Endothelial cell of umbilical vein (primary cell): ENCODE measurements around the gene SCG3. TPM values are rescaled to one million over a fixed set of nuclear protein-coding genes. Genes with fewer than 3 reads are reported as not detected.

Source experiments
- BruUV-seq: library from RNA; stranded (reverse); fragments of 400-500 nt; replicated peaks from 2 replicates; lab custom pipeline; 2021; lab: Mats Ljungman, UMichigan
- CTCF ChIA-PET: fragments of 300-600, 350-600 bp; sonication (Branson Sonifier 250); formaldehyde crosslinking; loops from one replicate; lab custom pipeline; 2021; ENCODE audit warnings: antibody characterized with exemption, inconsistent platforms; lab: Charles Lee
- POLR2A ChIA-PET: fragments of 300-600, 350-600 bp; sonication (Branson Sonifier 250); formaldehyde crosslinking; loops from one replicate; lab custom pipeline; 2021; ENCODE audit warnings: antibody characterized with exemption, inconsistent platforms; lab: Charles Lee
- DNase-seq: peaks from one replicate; pipeline ENCODE4 v3.0.0-alpha.2; 2011; ENCODE audit warnings: low read depth, low spot score
- FAIRE-seq: peaks from 2 replicates; lab custom pipeline; 2011; peaks lifted over from hg19 to GRCh38; lab: Jason Lieb, UNC
- H2AFZ ChIP-seq: 2 replicates; pipeline ENCODE4 v1.6.0; 2012; ENCODE audit warnings: low read depth, low read length, control low read depth, inconsistent platforms
- H3K27ac ChIP-seq: 2 replicates; pipeline ENCODE4 v1.5.1; 2011; ENCODE audit warnings: low read depth, mild to moderate bottlenecking, control low read depth, low read length, moderate library complexity; ENCODE audit not compliant: insufficient read depth
- H3K27me3 ChIP-seq, 2 experiments: 2 replicates each; pipeline versions ENCODE4 v1.6.0 to v1.6.1; 2011; ENCODE audit warnings: low read length in 2 of 2, mixed read lengths in 1 of 2; ENCODE audit not compliant: control insufficient read depth in 2 of 2, insufficient read depth in 2 of 2
- H3K36me3 ChIP-seq, 2 experiments: 2 replicates in 1 of 2; 3 replicates in 1 of 2; pipeline ENCODE4 v1.5.1; 2011; ENCODE audit warnings: low read length in 2 of 2, mild to moderate bottlenecking in 1 of 2, moderate library complexity in 1 of 2; ENCODE audit not compliant: control insufficient read depth in 2 of 2, insufficient read depth in 2 of 2; ENCODE audit errors: extremely low read depth in 1 of 2
- H3K4me1 ChIP-seq: 3 replicates; pipeline ENCODE4 v1.5.1; 2011; ENCODE audit warnings: mild to moderate bottlenecking, low read length; ENCODE audit not compliant: control insufficient read depth, insufficient read depth; ENCODE audit errors: extremely low read depth
- H3K4me2 ChIP-seq: 2 replicates; pipeline ENCODE4 v1.6.1; 2011; ENCODE audit warnings: low read length, control low read depth, mixed read lengths; ENCODE audit not compliant: insufficient read depth
- H3K4me3 ChIP-seq, 3 experiments: fragments of 200-600 bp in 1 of 3; sonication (generic), shearing (Covaris generic) in 1 of 3; replicated peaks in 1 of 3; 2 replicates each; pipeline ENCODE4 v1.5.1; 2011 to 2016; ENCODE audit warnings: control low read depth in 3 of 3, low read length in 3 of 3, mild to moderate bottlenecking in 2 of 3, inconsistent platforms in 1 of 3, low read depth in 1 of 3, moderate library complexity in 1 of 3; ENCODE audit not compliant: insufficient read depth in 1 of 3
- H3K79me2 ChIP-seq: 2 replicates; pipeline ENCODE4 v1.6.0; 2012; ENCODE audit warnings: low read length, inconsistent platforms; ENCODE audit not compliant: control insufficient read depth, insufficient read depth
- H3K9ac ChIP-seq: replicated peaks from 2 replicates; pipeline ENCODE3; 2011; ENCODE audit warnings: low read length, control low read depth; ENCODE audit not compliant: insufficient read depth; ENCODE audit errors: extremely low read depth
- H3K9me1 ChIP-seq: replicated peaks from 3 replicates; pipeline ENCODE4 v1.6.0; 2011; ENCODE audit warnings: mild to moderate bottlenecking, low read length; ENCODE audit not compliant: control insufficient read depth, insufficient read depth; ENCODE audit errors: extremely low read depth
- H3K9me3 ChIP-seq: replicated peaks from 2 replicates; pipeline ENCODE4 v1.5.1; 2012; ENCODE audit warnings: low read length, inconsistent platforms; ENCODE audit not compliant: control insufficient read depth, insufficient read depth
- H4K20me1 ChIP-seq: replicated peaks from 2 replicates; pipeline ENCODE3; 2011; ENCODE audit warnings: mild to moderate bottlenecking, low read length; ENCODE audit not compliant: control insufficient read depth, insufficient read depth; ENCODE audit errors: extremely low read depth
- EZH2 ChIP-seq: IDR thresholded peaks from 2 replicates; pipeline ENCODE4 v1.6.1; 2012; ENCODE audit warnings: borderline replicate concordance, low read depth, mild to moderate bottlenecking, moderate library complexity, low read length, inconsistent platforms; ENCODE audit not compliant: severe bottlenecking
- FOS ChIP-seq: IDR thresholded peaks from 2 replicates; pipeline ENCODE4 v1.6.1; 2011; ENCODE audit warnings: mild to moderate bottlenecking, low read length, moderate library complexity, borderline replicate concordance; ENCODE audit not compliant: insufficient read depth
- GATA2 ChIP-seq: IDR thresholded peaks from 2 replicates; pipeline ENCODE4 v1.7.0; 2011; ENCODE audit warnings: low read depth, mild to moderate bottlenecking, moderate library complexity, mixed read lengths, low read length; ENCODE audit not compliant: insufficient read length, insufficient read depth
- JUN ChIP-seq: IDR thresholded peaks from 2 replicates; pipeline ENCODE4 v1.6.1; 2011; ENCODE audit warnings: borderline replicate concordance, low read depth; ENCODE audit not compliant: insufficient read length, insufficient read depth
- MYC ChIP-seq: IDR thresholded peaks from one replicate; pipeline ENCODE4 v1.6.1; 2011; ENCODE audit warnings: mild to moderate bottlenecking, low read depth, low read length
- POLR2A ChIP-seq: IDR thresholded peaks from 2 replicates; pipeline ENCODE4 v1.6.1; 2012; ENCODE audit warnings: low read depth, mild to moderate bottlenecking, control low read depth, low read length
- POLR2AphosphoS5 ChIP-seq: IDR thresholded peaks from 2 replicates; pipeline ENCODE4 v1.6.1; 2012; ENCODE audit warnings: low read depth, mild to moderate bottlenecking, control low read depth, low read length, moderate library complexity; ENCODE audit not compliant: insufficient read depth
- dilution Hi-C: fragments of 300-500 bp; cut with MboI; formaldehyde crosslinking; loops from one replicate; pipeline ENCODE4 v1.15.0; 2019; ENCODE audit warnings: low sequenced_read_pairs; ENCODE audit not compliant: extremely low pct_ligation_motif_present
- intact Hi-C: fragments of 100-400 bp; cut with micrococcal nuclease; formaldehyde crosslinking; loops from one replicate; pipeline ENCODE4 v1.10.0; 2022
- polyA plus RNA-seq, 4 experiments: library from polyadenylated mRNA; depleted of rRNA in 3 of 4; stranded (reverse) in 3 of 4; unstranded in 1 of 4; fragments of >200 nt; gene quantifications; 2 replicates each; pipeline versions ENCODE4 v1.2.1 to v1.2.3, GENCODE V29; 2011 to 2012; ENCODE audit warnings: missing spikeins in 1 of 4
- total RNA-seq: library from RNA; stranded (reverse); gene quantifications from 2 replicates; pipeline ENCODE4 v1.2.3, GENCODE V29; 2021
- TF ChIP-seq, protein P1 (sequence below): IDR thresholded peaks from 2 replicates; pipeline ENCODE4 v1.6.1; 2011; ENCODE audit not compliant: insufficient read depth, insufficient read length
- TF ChIP-seq, protein P2 (sequence below), 2 donors: IDR thresholded peaks; 1 replicate in 1 of 2; 2 replicates in 1 of 2; pipeline ENCODE4 v1.5.1; 2011; ENCODE audit warnings: low read length in 2 of 2, mild to moderate bottlenecking in 2 of 2, moderate library complexity in 2 of 2, control low read depth in 1 of 2, inconsistent platforms in 1 of 2, low read depth in 1 of 2; ENCODE audit not compliant: insufficient read depth in 1 of 2; ENCODE audit errors: extremely low read depth in 1 of 2

Gene SCG3
- total and polyA plus RNA-seq, 2 donors (not counting 3 experiments of a cell fraction or from before 2014, with no cell fraction given): not detected

DNA sequence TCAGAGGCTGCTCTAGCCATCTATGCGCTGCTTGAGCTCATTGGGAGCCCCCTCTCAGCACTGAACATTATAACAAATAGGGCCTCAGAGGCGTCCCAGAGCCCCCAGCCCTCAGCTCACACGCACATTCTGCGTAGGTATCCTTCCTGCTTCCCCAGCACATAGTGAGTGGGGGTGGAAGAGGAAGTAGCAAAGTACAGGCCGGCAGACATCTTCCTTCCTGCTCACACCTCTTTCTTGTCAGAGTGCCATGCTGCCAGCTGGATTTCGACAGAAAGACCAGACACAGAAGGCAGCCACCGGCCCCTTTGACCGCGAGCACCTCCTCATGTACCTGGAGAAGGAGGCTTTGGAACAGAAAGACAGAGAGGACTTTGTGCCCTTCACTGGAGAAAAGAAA, 86.7 kb downstream of the SCG3 start:
- Histone ChIP-seq H3K27ac (no peak overlapping the region), H3K9ac (no peak overlapping the region), H3K79me2 (no peaks in the 10 kb centered on the region), H3K27me3 (peaks cover 3% of the 10 kb centered on the region in 2 experiments), H4K20me1 (no peaks in the 10 kb centered on the region), H2AFZ (peak overlapping the region; percentile 13), H3K9me3 (no peaks in the 10 kb centered on the region), H3K4me1 (peaks cover 5% of the 10 kb centered on the region), H3K4me3 (no peak overlapping the region), H3K36me3 (no peaks in the 10 kb centered on the region), H3K9me1 (no peaks in the 10 kb centered on the region), H3K4me2 (no peak overlapping the region)
- intact Hi-C loops: no loop called here
- BruUV-seq: no TSS peak
- dilution Hi-C loops: no loop called here
- ChIA-PET POLR2A (interaction anchor here (0.7 kb wide), 1 partner anchor 1343 kb away, joined by 3 read pairs; no protein-coding TSS in a partner anchor), CTCF (interaction anchor here (0.7 to 2.8 kb wide), 4 partner anchors 8 to 118 kb away, joined by 3 to 28 read pairs (median 6); no protein-coding TSS in a partner anchor)
- DNase-seq (no peak), FAIRE-seq (no peak)
- no peak for TF ChIP-seq POLR2A
- TF ChIP-seq MYC: no peak
- no peak for TF ChIP-seq GATA2
- TF ChIP-seq FOS: no peak
- TF ChIP-seq, protein P1, sequence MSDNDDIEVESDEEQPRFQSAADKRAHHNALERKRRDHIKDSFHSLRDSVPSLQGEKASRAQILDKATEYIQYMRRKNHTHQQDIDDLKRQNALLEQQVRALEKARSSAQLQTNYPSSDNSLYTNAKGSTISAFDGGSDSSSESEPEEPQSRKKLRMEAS: no peak
- TF ChIP-seq POLR2AphosphoS5: no peak
- TF ChIP-seq EZH2: no peak
- TF ChIP-seq JUN: no peak
- TF ChIP-seq, protein P2, sequence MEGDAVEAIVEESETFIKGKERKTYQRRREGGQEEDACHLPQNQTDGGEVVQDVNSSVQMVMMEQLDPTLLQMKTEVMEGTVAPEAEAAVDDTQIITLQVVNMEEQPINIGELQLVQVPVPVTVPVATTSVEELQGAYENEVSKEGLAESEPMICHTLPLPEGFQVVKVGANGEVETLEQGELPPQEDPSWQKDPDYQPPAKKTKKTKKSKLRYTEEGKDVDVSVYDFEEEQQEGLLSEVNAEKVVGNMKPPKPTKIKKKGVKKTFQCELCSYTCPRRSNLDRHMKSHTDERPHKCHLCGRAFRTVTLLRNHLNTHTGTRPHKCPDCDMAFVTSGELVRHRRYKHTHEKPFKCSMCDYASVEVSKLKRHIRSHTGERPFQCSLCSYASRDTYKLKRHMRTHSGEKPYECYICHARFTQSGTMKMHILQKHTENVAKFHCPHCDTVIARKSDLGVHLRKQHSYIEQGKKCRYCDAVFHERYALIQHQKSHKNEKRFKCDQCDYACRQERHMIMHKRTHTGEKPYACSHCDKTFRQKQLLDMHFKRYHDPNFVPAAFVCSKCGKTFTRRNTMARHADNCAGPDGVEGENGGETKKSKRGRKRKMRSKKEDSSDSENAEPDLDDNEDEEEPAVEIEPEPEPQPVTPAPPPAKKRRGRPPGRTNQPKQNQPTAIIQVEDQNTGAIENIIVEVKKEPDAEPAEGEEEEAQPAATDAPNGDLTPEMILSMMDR (IDR thresholded peaks at IDR 0.05; ENCODE audit: extremely low read depth in 1 of 2, insufficient read depth in 1 of 2, low read depth in 1 of 2, low read length in 2 of 2): no peak

Other genes starting within 250 kb of the SCG3 start
- gene DMXL2, start 58.7 kb upstream of the SCG3 start, total RNA-seq: 9.7 and 10.8 TPM in 2 replicates
- gene DMXL2, start 58.7 kb upstream of the SCG3 start, polyA plus RNA-seq: 5.3 and 6.3 TPM in 2 replicates
- 8.0 and 8.2 TPM in 2 replicates for gene LYSMD2, start 56.2 kb downstream of the SCG3 start, total RNA-seq
- gene LYSMD2, start 56.2 kb downstream of the SCG3 start, polyA plus RNA-seq: 4.3 and 6.2 TPM in 2 replicates
- gene TMOD2, start 70.1 kb downstream of the SCG3 start, total RNA-seq: 2.5 and 2.7 TPM in 2 replicates
- gene TMOD2, start 70.1 kb downstream of the SCG3 start, polyA plus RNA-seq: 0.32 and 0.46 TPM in 2 replicates
- 63.7 and 64.3 TPM in 2 replicates for gene TMOD3, start 148.2 kb downstream of the SCG3 start, total RNA-seq
- gene TMOD3, start 148.2 kb downstream of the SCG3 start, polyA plus RNA-seq: 7.6 and 10.4 TPM in 2 replicates